Measurements from ENCODE around the gene RPRD2. TPM values are rescaled to one million over a fixed set of nuclear protein-coding genes. Genes with fewer than 3 reads are reported as not detected.
"Not testable (repeated sequence)": the region's sequence is repeated elsewhere in the genome, so short reads cannot be mapped to it uniquely, and the experiment has no call there.

RPRD2 gene
- total RNA-seq, result 10 to 100 TPM; 13.2 to 17.1 TPM

- no peaks in the 10 kb centered on the region for H3K27me3 ChIP-seq
- TF ChIP-seq POLR2A (IDR thresholded peaks at IDR 0.05), result peak; percentile 59 to 87 (median 77)
- TF ChIP-seq, protein P1, sequence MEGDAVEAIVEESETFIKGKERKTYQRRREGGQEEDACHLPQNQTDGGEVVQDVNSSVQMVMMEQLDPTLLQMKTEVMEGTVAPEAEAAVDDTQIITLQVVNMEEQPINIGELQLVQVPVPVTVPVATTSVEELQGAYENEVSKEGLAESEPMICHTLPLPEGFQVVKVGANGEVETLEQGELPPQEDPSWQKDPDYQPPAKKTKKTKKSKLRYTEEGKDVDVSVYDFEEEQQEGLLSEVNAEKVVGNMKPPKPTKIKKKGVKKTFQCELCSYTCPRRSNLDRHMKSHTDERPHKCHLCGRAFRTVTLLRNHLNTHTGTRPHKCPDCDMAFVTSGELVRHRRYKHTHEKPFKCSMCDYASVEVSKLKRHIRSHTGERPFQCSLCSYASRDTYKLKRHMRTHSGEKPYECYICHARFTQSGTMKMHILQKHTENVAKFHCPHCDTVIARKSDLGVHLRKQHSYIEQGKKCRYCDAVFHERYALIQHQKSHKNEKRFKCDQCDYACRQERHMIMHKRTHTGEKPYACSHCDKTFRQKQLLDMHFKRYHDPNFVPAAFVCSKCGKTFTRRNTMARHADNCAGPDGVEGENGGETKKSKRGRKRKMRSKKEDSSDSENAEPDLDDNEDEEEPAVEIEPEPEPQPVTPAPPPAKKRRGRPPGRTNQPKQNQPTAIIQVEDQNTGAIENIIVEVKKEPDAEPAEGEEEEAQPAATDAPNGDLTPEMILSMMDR (IDR thresholded peaks at IDR 0.05), result peak in 2 of 7 experiments; percentile 16 to 27
- 0% methylated on average over 34 to 36 of the region's 36 CpGs for WGBS, 2 donors
- H3K36me3 ChIP-seq (replicated peaks in 1 of 2; ENCODE audit: insufficient read depth in 1 of 2, low read depth in 2 of 2), result no peaks in the 10 kb centered on the region
- H3K4me1 ChIP-seq, result peaks cover 23% of the 10 kb centered on the region
- H3K9me3 ChIP-seq, result no peaks in the 10 kb centered on the region
- intact Hi-C loops (cut with DNase I), result no loop called here
- DNase-seq (peak; percentile 99 to 100 (median 100)), ATAC-seq (peak; percentile 93)
- peak within 1 kb of the TSS; percentile 91 to 98 (median 94) for H3K27ac ChIP-seq
- peak within 1 kb of the TSS; percentile 51 to 70 for H3K4me3 ChIP-seq
Observed at GRCh38 chr1:150363426-150364230, at the start of gene RPRD2. Gene RPRD2 (plus strand): TSS chr1:150364147. CDS start chr1:150364715, 568 bp downstream.

GRCh38 chr1:150314691-150315090 is 49.3 kb upstream of the RPRD2 start:
- H3K27me3 ChIP-seq; DNase-seq; H3K27ac ChIP-seq; H3K9me3 ChIP-seq; H3K36me3 ChIP-seq (replicated peaks in 1 of 2; ENCODE audit: insufficient read depth in 1 of 2, low read depth in 2 of 2); ATAC-seq; H3K4me3 ChIP-seq; intact Hi-C loops (cut with DNase I); H3K4me1 ChIP-seq: not testable (repeated sequence)
- 83 to 85% methylated on average over 4 of the region's 4 CpGs for WGBS, 2 donors

DNA sequence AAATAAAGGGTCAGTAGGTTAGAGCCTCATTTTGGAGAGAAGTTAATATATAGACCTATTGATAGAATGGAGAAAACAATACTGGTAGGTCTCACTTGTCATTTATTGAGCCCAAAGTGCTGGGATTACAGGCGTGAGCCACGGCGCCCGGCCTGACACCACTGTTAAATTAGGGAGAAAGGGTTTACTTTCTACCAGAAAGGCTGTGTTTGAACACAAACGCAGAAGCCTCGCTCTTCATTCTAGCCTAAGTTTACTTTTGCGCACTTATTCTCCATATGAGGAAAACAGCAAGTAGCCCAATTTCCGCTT is 43.3 kb upstream of the RPRD2 start:
- 66 to 83% methylated on average over 8 of the region's 8 CpGs for WGBS, 2 donors
- H3K27ac ChIP-seq, result peak overlapping the region in 3 of 4 donors; percentile 65 to 93 (median 88)
- peaks cover 21% of the 10 kb centered on the region for H3K4me1 ChIP-seq
- H3K9me3 ChIP-seq, result no peaks in the 10 kb centered on the region
- ATAC-seq (no peak), DNase-seq (no peak)
- H3K27me3 ChIP-seq, result no peaks in the 10 kb centered on the region
- H3K36me3 ChIP-seq (replicated peaks in 1 of 2; ENCODE audit: insufficient read depth in 1 of 2, low read depth in 2 of 2), result peaks cover 3 to 5% of the 10 kb centered on the region in 2 donors
- intact Hi-C loops (cut with DNase I), result no loop called here
- H3K4me3 ChIP-seq, result peak overlapping the region in 1 of 2 donors; percentile 89
- TF ChIP-seq POLR2A (IDR thresholded peaks at IDR 0.05), result no peak
- TF ChIP-seq, protein P1 (IDR thresholded peaks at IDR 0.05), result no peak

DNA sequence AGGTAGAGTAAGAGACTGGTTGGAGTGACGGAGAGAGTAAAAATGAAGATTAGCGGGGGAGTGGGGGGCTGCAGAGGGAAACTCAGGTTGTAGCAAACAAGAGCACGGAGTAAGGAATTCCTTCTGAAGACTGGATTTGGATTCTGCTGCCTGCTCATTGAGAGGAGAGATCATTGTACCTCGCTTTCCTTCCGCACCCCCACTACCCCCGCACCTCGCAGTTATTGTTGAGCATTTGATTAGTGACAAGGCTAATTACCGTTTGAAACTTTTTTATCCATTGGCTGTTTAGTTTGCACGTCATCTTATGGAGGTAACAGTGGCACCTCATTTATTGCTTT is 42.2 kb upstream of the RPRD2 start:
- no peak for TF ChIP-seq POLR2A (IDR thresholded peaks at IDR 0.05)
- TF ChIP-seq, protein P1 (IDR thresholded peaks at IDR 0.05), result no peak
- ATAC-seq (no peak), DNase-seq (no peak)
- Histone ChIP-seq H3K27me3 (no peaks in the 10 kb centered on the region), H3K9me3 (no peaks in the 10 kb centered on the region), H3K4me3 (peak overlapping the region; percentile 57 to 89), H3K27ac (peak overlapping the region; percentile 47 to 93 (median 76)), H3K36me3 (replicated peaks in 1 of 2; ENCODE audit: insufficient read depth in 1 of 2, low read depth in 2 of 2) (peaks cover 10 to 11% of the 10 kb centered on the region in 2 donors), H3K4me1 (peaks cover 21% of the 10 kb centered on the region)
- intact Hi-C loops (cut with DNase I), result no loop called here
- WGBS, 2 donors, result 0 to 2% methylated on average over 9 of the region's 9 CpGs

- Histone ChIP-seq H3K9me3 (no peaks in the 10 kb centered on the region), H3K4me1 (peaks cover 21% of the 10 kb centered on the region), H3K27ac (peak overlapping the region in 1 of 4 donors; percentile 47), H3K36me3 (replicated peaks in 1 of 2; ENCODE audit: insufficient read depth in 1 of 2, low read depth in 2 of 2) (peaks cover 10 to 13% of the 10 kb centered on the region in 2 donors), H3K27me3 (no peaks in the 10 kb centered on the region), H3K4me3 (peak overlapping the region; percentile 57 to 89)
- 78 to 90% methylated on average over 3 of the region's 3 CpGs for whole genome bisulfite sequencing, 2 donors
- intact Hi-C loops (cut with DNase I), result no loop called here
- no peak for DNase-seq
- TF ChIP-seq, protein P1 (IDR thresholded peaks at IDR 0.05), result no peak
- no peak for TF ChIP-seq POLR2A (IDR thresholded peaks at IDR 0.05)
- ATAC-seq, result no peak
Observed at GRCh38 chr1:150322310-150322709, 41.6 kb upstream of the RPRD2 start.

Measured in body of pancreas (tissue), 4 donors.